HG03520 (cell line): ENCODE measurements around the gene CDH4.
"Not testable (repeated sequence)": the region's sequence is repeated elsewhere in the genome, so short reads cannot be mapped to it uniquely, and the experiment has no call there.

Experiments used
- ATAC-seq: cut with Tn5 transposase; IDR thresholded peaks from one replicate; pipeline ENCODE4 v1.9.1; 2021; ENCODE audit warnings: mild to moderate bottlenecking, moderate library complexity; ENCODE audit not compliant: unreplicated experiment

Gene CDH4

DNA sequence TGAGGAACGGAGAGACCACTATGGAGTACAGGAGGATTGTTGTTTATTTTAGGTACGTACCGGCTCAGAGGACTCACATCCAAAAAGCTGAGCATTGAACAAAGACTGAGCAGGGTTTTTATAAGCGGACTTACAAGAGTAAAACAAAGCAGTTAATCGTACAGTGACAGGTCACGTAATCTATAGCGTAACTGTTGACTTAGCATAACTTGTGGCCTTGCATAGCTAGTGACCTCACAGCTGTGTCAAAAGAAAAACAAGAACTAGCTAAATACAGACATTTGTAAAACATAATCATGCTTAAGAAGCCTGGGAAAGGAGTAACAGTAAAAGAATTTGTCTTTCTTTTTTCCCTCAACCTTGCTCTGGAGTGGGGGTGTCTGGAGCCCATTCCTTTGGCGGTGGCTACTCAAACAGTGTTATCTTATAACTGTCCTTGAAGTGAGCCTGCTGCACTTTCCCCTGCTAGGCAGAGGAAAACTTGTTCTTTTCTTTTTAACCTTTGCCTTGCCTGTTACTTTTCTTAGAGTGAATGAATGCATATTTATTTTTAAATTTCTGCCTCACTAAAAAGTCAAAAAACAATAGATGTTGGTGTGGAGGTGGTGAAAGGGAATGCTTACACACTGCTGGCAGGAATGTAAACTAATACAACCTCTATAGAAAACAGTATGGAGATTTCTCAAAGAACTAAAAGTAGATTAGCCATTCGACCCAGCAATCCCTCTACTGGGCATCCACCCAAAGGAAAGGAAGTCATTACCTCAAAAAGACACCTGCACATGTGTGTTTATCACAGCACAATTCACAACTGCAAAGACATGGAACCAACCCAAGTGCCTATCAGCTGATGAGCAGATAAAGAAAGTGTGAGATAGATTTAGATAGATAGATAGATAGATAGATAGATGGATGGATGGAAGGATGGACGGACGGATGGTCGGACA is 704.6 kb downstream of the CDH4 start:
- ATAC-seq = no peak

DNA sequence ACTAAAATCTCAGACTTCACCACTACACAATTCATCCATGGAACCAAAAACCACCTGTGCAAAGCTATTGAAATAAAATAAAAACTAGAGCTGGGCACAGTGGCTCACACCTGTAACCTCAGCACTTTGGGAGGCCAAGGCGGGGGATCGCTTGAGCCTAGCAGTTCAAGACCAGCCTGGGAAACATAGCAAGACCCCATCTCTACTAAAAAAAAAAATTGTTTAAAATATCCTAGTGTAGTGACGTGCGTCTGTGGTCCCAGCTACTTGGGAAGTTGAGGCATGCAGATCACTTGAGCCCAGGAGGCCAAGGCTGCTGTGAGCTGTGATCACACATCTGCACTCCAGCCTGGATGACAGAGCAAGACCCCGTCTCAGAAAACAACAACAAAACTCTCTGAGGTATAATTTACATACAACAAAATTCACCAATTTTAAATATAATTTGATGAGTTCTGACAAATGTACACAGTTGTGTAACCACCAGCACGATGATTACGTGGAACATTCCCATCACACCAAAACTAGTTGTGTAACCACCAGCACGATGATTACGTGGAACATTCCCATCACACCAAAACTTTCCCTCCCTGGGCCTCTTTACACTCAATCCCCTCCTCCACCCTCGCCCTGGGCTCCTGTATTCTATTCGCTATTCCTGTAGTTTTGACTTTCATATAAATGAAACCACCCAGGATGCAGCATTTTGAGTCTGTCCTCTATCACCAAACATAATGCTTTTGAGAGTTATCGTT is 706.1 kb downstream of the CDH4 start:
- ATAC-seq = no peak

DNA sequence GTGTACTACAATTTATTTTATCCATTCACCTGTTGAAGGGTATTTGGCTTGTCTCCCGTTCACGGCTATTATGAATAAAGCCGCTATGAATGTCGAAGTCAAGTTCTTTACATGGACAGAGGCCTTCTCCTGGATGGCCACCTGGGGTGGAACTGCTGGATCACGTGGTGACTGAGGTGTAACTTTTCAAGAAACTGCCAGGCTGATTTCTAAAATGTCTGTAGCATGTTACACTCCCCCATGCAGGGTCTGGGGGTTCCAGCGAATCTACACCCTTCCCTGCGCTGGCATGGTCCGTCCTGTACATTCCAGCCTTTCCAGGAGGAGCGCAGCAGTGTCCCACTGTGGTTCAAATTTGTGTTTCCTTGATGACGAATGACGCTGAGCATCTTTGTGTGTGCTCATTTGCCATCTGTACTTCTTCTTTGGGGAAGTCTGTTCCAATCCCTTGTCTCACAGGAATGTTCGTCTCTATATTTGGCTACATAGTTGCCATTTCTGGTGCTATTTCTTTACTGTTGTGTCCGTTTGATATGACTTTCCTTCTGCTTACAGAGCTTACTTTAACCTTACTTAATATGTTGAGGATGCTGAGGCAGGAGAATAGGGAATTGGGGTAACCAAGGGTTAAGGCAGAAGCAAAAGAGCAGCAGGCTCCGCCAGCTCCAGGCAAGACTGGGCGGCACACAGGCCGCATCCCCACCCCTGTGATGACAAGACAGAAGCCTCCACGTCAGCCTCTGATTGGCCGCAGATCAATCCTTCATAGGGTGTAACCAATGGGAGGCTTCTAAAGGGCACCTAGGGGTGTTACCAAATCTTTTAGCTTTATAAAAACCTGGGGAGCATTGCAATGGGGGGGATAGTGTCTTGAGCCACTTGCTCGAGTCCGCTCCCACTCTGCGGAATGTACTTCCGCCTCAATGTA is 707.0 kb downstream of the CDH4 start:
- ATAC-seq = no peak

DNA sequence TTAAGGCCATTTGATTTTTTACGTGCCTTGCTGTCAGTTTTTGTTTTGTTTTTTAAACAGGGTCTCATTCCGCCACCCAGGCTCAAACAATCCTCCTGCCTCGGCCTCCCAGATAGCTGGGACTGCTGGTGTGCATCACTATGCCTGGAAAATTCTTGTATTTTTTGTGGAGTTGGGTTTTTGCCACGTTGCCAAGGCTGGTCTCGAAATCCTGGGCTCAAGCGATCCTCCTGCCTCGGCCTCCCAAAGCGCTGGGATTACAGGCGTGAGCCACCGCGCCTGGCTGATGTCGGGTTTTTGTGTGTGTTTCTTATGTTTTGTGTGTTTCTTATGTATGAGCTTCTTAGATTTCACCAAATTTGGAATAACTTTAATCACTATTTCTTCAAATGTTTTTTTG is 708.8 kb downstream of the CDH4 start:
- no peak for ATAC-seq

DNA sequence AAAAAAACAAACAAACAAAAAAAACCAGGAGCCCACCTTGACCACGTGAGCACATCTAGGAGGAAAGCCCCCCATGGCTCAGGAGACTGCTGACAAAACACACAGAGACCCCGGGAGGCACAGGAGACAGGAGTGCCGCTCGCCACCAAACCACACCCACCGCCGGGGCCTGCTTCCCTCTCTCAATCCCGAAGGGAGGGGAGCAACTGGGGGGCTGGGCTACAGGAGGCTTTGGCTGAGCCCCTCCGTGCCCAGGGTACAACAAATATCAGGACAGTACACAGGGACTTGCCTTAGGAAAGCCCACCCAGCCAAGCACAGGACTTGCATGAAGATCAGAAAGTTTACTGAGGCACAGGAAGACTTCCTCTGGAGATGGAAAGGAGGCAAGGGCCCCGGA is 711.1 kb downstream of the CDH4 start:
- no peak for ATAC-seq

DNA sequence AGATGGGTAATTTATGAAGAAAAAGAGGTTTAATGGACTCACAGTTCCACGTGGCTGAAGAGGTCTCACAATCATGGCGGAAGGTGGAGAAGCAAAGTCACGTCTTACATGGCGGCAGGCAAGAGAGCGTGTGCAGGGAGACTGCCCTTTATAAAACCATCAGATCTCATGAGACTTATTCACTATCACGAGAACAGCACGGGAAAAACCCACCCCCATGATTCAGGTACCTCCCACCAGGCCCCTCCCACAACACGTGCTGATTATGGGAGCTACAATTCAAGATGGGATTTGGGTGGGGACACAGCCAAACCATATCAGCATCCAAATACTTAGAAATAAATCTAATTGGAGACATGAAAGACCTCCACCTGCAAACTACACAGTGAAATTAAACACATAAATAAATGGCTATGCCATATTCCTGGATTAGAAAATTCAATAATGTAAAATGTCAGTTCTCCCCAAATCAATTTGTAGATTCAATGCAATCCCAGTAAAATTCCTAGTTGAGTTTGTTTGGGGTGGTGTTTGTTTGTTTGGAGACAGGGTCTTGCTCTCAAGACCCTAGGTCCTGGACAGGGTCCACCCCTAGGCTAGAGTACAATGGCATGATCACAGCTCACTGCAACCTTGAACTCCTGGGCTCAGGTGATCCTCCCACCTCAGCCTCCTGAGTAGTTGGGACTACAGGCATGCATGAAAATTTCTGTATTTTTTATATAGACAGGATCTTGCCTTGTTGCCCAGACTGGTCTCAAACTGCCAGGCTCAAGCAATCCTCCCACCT is 712.0 kb downstream of the CDH4 start:
- no peak for ATAC-seq

DNA sequence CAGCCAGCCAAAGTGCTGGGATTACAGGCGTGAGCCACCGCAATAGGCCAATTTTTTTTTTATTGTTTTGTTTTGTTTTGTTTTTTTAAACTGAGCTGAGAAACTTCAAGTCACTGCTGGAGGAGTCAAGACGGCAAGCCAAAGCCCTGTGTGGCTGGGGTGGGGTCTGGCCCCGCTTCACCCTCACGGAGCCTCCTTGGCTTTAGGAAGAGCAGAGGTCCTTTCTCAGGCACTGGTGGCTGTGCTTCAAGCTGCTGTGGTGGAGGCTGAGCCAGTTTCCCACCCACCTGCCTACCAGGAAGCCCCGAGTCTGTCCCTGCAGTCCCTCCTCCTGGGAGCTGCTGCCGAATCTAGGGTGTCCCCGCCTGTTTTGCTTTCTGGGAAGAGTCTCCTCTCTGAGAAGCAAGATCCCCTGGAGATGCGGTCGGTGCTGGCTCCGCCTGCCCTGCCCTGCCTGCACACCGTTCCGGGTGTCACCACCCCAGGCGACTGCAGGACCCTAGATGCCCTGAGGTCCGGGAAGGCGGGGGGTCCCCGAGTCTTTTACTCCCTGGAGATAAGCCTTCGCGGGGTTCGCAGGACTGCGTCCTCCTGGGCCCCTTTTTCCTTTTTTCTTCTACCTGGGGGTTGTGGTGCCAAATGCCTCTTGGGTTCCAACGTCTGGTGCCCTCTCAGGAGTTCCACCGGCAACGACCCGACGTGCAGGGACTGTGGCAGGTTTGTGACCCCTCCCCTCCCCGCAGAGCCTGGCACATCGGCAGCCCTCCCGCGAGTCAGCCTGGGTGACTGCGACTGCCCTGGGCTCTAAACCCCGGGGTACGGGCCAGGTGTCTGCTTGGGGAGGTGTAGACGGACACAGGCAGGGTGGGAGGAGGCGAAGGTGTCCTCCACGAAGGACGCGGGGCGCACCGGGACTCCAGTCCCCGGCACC is 712.9 kb downstream of the CDH4 start:
- ATAC-seq = no peak

DNA sequence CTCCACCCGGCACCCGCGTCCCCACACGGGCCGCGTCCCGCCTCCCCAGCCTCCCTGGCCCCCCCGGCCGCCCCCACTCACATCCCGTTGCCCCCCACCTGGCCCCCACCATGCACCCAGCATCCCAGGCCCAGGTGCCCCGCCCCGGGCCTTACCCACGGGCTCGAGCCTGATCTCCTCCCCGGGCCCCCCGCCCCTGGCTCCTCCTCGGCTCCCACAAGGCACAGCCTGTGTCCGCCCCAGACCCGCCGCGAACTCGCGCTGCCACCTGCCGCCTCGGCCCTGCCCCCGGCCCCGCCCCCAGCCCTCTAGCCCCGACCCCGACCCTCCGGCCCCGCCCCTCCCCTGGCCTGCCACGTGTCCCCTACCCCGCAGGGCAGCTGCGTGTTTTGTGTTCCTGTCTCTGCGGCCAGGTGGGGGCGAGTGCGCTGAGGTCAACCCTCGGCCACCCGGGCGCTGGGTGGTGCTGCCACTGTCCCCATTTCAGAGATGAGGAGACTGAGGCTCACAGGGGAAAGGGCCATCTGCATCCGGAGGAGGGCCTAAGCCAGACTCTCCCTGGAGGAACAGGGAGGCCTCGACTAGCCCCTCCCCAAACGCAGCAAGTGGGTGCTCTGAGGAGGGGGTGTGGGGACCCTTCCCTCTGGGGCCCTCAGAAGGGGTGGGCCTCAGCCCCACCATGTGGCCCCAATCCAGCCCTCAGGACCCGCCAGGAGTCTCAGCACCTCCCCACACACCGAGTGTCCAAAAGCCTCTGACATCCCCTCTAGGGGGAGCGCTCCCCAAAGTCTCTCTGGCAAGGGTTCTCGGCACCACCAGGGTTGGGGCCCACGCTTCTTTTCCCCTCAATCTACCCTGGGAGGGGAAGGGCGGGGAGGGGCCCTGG is 713.8 kb downstream of the CDH4 start:
- no peak for ATAC-seq

DNA sequence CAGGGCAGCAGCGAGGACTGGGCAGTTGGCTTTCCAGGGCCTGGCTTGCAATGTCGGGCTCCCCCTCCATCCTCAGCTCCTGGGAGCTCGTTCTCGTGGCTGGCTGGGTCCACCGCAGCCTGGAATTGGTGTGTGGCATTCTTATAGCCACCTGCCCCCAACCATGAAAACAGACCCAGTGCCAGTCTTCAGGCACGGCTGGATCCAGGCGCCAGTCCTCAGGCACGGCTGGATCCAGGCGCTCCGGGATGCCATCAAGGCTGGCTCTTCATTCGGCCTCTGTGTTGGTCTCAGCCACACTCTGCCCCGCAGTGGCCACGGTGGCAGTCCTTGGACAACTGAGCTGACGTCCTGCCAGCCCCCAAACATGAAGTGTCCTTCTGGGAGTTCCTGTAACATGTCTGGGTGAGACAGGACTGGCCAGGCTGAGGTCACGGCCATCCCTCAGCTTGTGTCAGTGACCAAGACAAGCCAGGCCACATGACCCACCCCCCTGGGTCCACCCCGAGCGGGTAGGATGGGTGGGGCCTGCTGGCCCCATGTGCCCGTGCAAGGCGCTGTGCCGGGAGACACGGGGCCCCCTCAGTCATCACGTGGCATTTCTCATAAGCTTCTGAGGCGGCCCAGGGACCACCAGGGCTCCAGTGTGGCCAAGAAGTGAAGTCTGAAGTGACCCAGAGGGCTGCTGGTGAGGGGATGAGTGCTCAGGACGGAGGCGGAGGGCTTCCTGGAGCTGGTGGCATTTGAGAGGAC is 714.6 kb downstream of the CDH4 start:
- no peak for ATAC-seq

DNA sequence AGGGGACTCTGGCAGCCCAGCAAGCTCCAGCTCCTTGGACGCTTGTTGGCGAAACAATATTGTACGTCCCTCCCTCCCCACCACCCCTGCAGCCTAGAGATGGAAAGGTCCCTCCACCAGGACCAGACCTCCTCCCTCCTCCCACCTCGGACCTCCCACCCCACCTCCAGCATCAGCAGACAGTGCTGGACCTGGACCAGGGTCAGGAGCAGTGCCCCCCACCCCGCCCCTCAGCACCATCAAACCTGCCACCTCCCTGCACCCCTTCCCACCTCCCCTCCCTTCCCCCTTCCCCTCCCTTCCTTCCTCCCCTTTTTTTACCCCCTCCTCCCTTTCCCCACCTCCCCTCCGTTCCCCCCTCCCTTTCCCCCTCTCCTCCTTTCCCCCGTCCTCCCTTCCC is 715.2 kb downstream of the CDH4 start:
- ATAC-seq = no peak

DNA sequence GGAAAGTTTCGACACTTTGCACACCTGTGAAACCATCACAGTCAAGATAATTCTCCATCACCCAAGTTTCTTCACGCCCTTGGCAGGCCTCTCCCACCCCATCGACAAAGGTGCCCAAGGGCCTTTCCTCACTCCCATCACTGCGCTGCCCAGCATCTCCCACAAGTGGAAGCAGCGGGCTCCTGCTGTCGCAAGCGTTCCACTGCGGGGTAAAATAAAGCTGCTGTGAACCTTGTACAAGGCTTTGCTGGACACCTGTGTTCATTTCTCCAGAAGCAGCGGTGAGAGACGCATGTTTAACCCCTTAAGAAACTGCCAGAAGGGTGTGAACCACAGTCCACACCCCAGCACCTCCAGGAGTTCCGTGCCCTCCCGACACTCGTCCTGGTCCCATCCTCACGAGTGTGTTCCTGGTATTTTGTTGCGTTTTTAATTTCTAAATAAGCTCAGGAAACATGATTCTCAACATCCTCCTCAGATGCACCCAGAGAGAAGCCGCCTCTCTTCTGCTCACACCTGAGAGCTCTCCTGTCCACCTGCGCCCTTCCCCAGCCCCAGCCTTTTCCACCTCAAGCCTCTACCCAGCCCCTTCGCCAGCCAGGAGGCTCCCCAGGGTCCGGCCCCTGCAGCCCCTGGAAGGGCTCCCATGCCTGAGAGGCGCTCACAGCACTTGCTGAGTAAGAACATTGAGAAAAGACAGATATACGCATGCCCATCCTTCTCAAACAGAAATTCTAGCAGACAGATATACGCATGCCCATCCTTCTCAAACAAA is 716.2 kb downstream of the CDH4 start:
- ATAC-seq = no peak

DNA sequence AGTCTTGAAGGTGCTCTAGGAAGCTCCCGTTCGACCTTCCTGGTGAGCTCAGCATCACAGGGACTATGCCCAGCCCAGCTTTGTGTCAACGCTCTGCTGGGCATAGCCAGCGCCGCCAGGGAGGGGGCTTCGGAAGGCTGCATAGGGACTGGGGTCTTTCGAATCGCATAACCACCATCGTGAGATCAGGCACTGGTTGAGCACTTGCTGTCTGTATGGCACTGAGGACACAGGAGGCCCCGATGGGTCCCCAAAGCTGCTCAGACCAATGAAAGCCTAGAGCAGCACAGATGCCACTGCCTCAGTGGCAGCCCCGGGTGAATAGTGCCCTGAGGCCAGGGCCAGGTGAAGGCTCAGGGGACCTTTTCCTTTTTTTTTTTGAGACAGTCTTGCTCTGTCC is 716.9 kb downstream of the CDH4 start:
- ATAC-seq = no peak

DNA sequence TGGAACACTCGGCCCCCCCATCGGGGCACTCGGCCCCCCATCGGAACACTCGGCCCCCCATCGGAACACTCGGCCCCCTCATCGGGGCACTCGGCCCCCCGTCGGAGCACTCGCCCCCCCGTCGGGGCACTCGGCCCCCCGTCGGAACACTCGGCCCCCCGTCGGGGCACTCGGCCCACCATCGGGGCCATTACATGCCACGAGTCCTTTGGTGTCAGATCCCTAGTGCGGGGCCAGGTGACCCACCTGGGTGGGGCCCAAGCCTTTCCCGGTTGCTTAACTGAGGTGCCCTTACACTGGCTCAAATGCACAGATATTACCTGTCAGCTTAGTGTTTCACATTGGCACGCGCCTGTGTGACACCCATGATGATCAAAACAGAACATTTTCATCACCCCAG is 717.7 kb downstream of the CDH4 start:
- ATAC-seq = no peak

DNA sequence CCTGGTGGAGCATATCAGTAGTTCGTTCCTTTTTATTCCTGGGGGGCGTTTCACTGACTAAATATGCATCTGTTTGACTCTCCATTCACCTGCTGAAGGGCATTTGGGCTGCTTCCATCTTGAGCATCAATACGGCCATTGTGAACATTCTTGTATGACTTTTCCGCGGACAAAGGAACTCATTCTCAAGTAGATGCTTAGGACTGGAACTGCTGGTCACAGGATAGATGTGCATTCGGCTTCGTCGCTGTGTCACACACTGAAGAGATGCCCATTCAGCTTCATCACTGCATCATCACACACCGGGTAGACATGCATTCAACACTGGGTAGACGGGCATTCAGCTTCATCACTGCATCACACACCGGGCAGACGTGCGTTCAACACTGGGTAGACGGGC is 718.3 kb downstream of the CDH4 start:
- no peak for ATAC-seq

DNA sequence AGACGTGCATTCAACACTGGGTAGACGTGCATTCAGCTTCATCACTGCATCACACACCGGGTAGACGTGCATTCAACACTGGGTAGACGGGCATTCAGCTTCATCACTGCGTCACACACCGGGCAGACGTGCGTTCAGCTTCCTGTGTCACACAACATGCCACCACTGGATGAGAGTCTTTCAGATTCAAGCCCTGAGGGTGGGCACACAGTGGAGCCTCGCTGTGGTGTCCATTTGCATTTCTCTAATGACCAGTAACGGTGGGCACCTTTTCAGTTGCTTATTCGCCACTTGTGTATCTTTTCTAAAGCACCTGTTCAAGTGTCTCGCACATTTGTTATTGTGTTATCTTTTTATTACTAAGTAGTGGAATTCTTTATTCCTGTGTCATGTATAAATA is 719.5 kb downstream of the CDH4 start:
- not testable (repeated sequence) for ATAC-seq

DNA sequence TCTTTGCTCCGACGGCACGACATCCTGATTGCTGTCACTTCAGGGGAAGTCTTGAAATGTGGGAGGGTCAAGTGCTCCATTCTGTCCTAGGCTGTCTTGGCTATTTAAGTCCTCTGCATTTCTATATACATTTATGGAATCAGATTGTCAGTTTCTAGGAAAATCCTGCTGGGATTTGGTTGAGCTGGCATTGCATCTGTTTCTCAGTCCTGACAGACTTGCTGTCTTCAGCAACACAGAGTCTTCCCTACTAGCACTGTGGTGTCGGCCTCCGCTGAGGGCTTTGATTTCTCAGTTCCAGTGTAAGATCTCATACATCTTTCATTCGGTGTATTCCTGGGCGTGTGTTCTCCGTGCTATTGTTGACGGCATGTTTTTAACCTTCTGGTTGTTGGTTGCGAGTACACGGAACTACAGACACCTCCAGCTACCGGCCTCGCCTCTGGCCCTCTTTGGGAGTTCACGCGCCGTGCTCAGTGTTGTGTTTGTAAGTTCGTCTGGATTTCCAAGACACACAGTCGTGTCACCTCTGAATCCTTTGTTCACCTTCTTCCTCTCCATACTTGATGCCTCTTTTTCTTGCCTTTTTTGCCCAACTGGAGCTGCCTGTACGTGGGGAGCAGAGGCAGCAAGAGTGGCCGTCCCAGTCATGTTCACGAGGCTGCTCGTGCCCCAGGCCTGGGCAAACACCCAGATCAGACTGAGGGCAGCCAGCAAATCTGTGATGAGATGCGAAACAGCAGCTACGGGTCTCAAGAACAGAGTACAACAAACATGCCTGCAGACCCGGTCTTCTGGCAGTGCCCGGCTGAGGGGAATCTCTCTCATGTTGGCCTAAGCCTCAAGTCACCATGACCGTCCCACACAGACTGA is 720.8 kb downstream of the CDH4 start:
- no peak for ATAC-seq
